Activated T-cell treated with anti-CD3 and anti-CD28 coated beads for 48 hours (primary cell): ENCODE data around the gene TSC1.
"Not testable (repeated sequence)": the region's sequence is repeated elsewhere in the genome, so short reads cannot be mapped to it uniquely, and the experiment has no call there.

Experiments
- DNase-seq: peaks from one replicate; pipeline ENCODE4 v3.0.0-alpha.2; 2020; ENCODE audit warnings: low read depth

TSC1 gene

GRCh38 chr9:132976571-132976970, 32.2 kb upstream of the TSC1 start:
- DNase-seq: no peak

- no peak for DNase-seq
Observed at GRCh38 chr9:132975961-132976360, 31.5 kb upstream of the TSC1 start.

- DNase-seq: peak; percentile 15
Observed at GRCh38 chr9:132973713-132974112, 29.3 kb upstream of the TSC1 start.

- no peak for DNase-seq
Observed at GRCh38 chr9:132973166-132973565, 28.8 kb upstream of the TSC1 start.

GRCh38 chr9:132970324-132971062, 26.1 kb upstream of the TSC1 start:
- DNase-seq: no peak

GRCh38 chr9:132969783-132970182, 25.4 kb upstream of the TSC1 start:
- no peak for DNase-seq

GRCh38 chr9:132967908-132968307, 23.5 kb upstream of the TSC1 start:
- not testable (repeated sequence) for DNase-seq

GRCh38 chr9:132965478-132965877, 21.1 kb upstream of the TSC1 start:
- DNase-seq: no peak

GRCh38 chr9:132961002-132961401, 16.6 kb upstream of the TSC1 start:
- DNase-seq: no peak

- DNase-seq: no peak
Observed at GRCh38 chr9:132957805-132958204, 13.4 kb upstream of the TSC1 start.

GRCh38 chr9:132955768-132956167, 11.4 kb upstream of the TSC1 start:
- no peak for DNase-seq

GRCh38 chr9:132955123-132955522, 10.7 kb upstream of the TSC1 start:
- no peak for DNase-seq

GRCh38 chr9:132949709-132950108, 5.3 kb upstream of the TSC1 start:
- DNase-seq: no peak

GRCh38 chr9:132948482-132949050, 4.2 kb upstream of the TSC1 start:
- DNase-seq: no peak

- DNase-seq: no peak
Observed at GRCh38 chr9:132947756-132948155, 3.3 kb upstream of the TSC1 start.

- DNase-seq: no peak
Observed at GRCh38 chr9:132946631-132947295, 2.3 kb upstream of the TSC1 start.

GRCh38 chr9:132946211-132946610, 1.8 kb upstream of the TSC1 start:
- DNase-seq: no peak

- DNase-seq: no peak
Observed at GRCh38 chr9:132945186-132946130, 1.0 kb upstream of the TSC1 start.

GRCh38 chr9:132943651-132944293, 644 bp downstream of the TSC1 start:
- no peak for DNase-seq

GRCh38 chr9:132942541-132943182, 1.8 kb downstream of the TSC1 start:
- DNase-seq: no peak

- no peak for DNase-seq
Observed at GRCh38 chr9:132939169-132939568, 5.2 kb downstream of the TSC1 start.
